ENCODE measurements around the gene TRAPPC2L. TPM values are rescaled to one million over a fixed set of nuclear protein-coding genes. Genes with fewer than 3 reads are reported as not detected.

TRAPPC2L gene
- polyA plus RNA-seq, 3 donors = 38.8 to 89.3 (median 82.4) TPM

- Mint-ChIP-seq H3K36me3 (peaks cover 40 to 49% of the 10 kb centered on the region in 2 donors), H3K27ac (no peak overlapping the region), H3K4me1 (peaks cover 18% of the 10 kb centered on the region), H3K9me3 (peaks cover 0 to 2% (median 0%) of the 10 kb centered on the region in 7 donors), H3K4me3 (no peak overlapping the region), H3K27me3 (ENCODE audit: low read depth in 3 of 3) (peaks cover 0 to 2% (median 1%) of the 10 kb centered on the region in 3 donors)
- H2AFZ ChIP-seq (ENCODE audit: insufficient read depth, low read depth, low read length, poor library complexity, severe bottlenecking) = no peak overlapping the region
- H3K27me3 ChIP-seq (ENCODE audit: control insufficient read depth in 2 of 2, insufficient read depth in 2 of 2, low read length in 2 of 2) = no peaks in the 10 kb centered on the region
- H3K4me3 ChIP-seq (replicated peaks in 1 of 3; ENCODE audit: low read depth in 2 of 3, low read length in 3 of 3) = no peak overlapping the region
- TF ChIP-seq CTCF (IDR thresholded peaks at IDR 0.05) = no peak
- no peaks in the 10 kb centered on the region for H3K9me3 ChIP-seq (replicated peaks in 1 of 2; ENCODE audit: control insufficient read depth in 1 of 2, insufficient read depth in 1 of 2, low read length in 2 of 2)
- H3K36me3 ChIP-seq (replicated peaks in 1 of 2; ENCODE audit: control insufficient read depth in 1 of 2, insufficient read depth in 2 of 2, low read length in 2 of 2) = peaks cover 37 to 44% of the 10 kb centered on the region in 2 donors
- H3K4me1 ChIP-seq (ENCODE audit: control insufficient read depth in 1 of 2, insufficient read depth in 2 of 2, low read length in 2 of 2) = peaks cover 8 to 15% of the 10 kb centered on the region in 2 donors
- peaks cover 15% of the 10 kb centered on the region for H4K20me1 ChIP-seq (ENCODE audit: insufficient read depth, low read length)
- no peak overlapping the region for H3K27ac ChIP-seq (ENCODE audit: low read depth in 1 of 2, low read length in 2 of 2)
- H3K79me2 ChIP-seq (ENCODE audit: insufficient read depth, low read length) = peaks cover 17% of the 10 kb centered on the region
- DNase-seq = no peak
- no peak overlapping the region for H3K4me2 ChIP-seq (replicated peaks; ENCODE audit: extremely low read depth, low read length, poor library complexity, severe bottlenecking)
- no peak overlapping the region for H3K9ac ChIP-seq (ENCODE audit: insufficient read depth, low read length, poor library complexity, severe bottlenecking)
- 95% methylated on average over 19 of the region's 19 CpGs for WGBS (ENCODE audit: insufficient coverage)
- intact Hi-C loops (cut with micrococcal nuclease) = loop anchor here in 1 of 2 donors (5.0 kb wide), 1 partner anchor 124 kb away; no protein-coding TSS in a partner anchor
Observed at GRCh38 chr16:88861359-88861758, 4.4 kb downstream of the TRAPPC2L start.

- H3K4me3 ChIP-seq (replicated peaks in 1 of 3; ENCODE audit: low read depth in 2 of 3, low read length in 3 of 3) = no peak overlapping the region
- peaks cover 37 to 44% of the 10 kb centered on the region in 2 donors for H3K36me3 ChIP-seq (replicated peaks in 1 of 2; ENCODE audit: control insufficient read depth in 1 of 2, insufficient read depth in 2 of 2, low read length in 2 of 2)
- WGBS (ENCODE audit: insufficient coverage) = 100% methylated on average over 4 of the region's 25 CpGs
- peaks cover 12% of the 10 kb centered on the region for H4K20me1 ChIP-seq (ENCODE audit: insufficient read depth, low read length)
- no peak overlapping the region for H2AFZ ChIP-seq (ENCODE audit: insufficient read depth, low read depth, low read length, poor library complexity, severe bottlenecking)
- H3K27ac ChIP-seq (ENCODE audit: low read depth in 1 of 2, low read length in 2 of 2) = no peak overlapping the region
- TF ChIP-seq CTCF (IDR thresholded peaks at IDR 0.05) = no peak
- intact Hi-C loops (cut with micrococcal nuclease) = loop anchor here in 1 of 2 donors (5.0 kb wide), 1 partner anchor 126 kb away; no protein-coding TSS in a partner anchor
- H3K27me3 Mint-ChIP-seq (ENCODE audit: low read depth in 3 of 3) = peaks cover 0 to 5% (median 2%) of the 10 kb centered on the region in 3 donors
- DNase-seq = no peak
- H3K9me3 Mint-ChIP-seq = no peaks in the 10 kb centered on the region
- peaks cover 7% of the 10 kb centered on the region for H3K79me2 ChIP-seq (ENCODE audit: insufficient read depth, low read length)
- H3K27me3 ChIP-seq (ENCODE audit: control insufficient read depth in 2 of 2, insufficient read depth in 2 of 2, low read length in 2 of 2) = no peaks in the 10 kb centered on the region
- H3K36me3 Mint-ChIP-seq = peaks cover 40 to 49% of the 10 kb centered on the region in 2 donors
- no peak overlapping the region for H3K27ac Mint-ChIP-seq
- H3K4me2 ChIP-seq (replicated peaks; ENCODE audit: extremely low read depth, low read length, poor library complexity, severe bottlenecking) = no peak overlapping the region
- H3K4me1 ChIP-seq (ENCODE audit: control insufficient read depth in 1 of 2, insufficient read depth in 2 of 2, low read length in 2 of 2) = peaks cover 3 to 6% of the 10 kb centered on the region in 2 donors
- H3K9ac ChIP-seq (ENCODE audit: insufficient read depth, low read length, poor library complexity, severe bottlenecking) = no peak overlapping the region
- H3K4me1 Mint-ChIP-seq = peaks cover 13% of the 10 kb centered on the region
- H3K4me3 Mint-ChIP-seq = no peak overlapping the region
- no peaks in the 10 kb centered on the region for H3K9me3 ChIP-seq (replicated peaks in 1 of 2; ENCODE audit: control insufficient read depth in 1 of 2, insufficient read depth in 1 of 2, low read length in 2 of 2)
Observed at GRCh38 chr16:88862968-88863367, 6.0 kb downstream of the TRAPPC2L start.
